Testis (tissue), 2 donors: ENCODE results near the gene ELANE.
"Not testable (repeated sequence)": the region's sequence is repeated elsewhere in the genome, so short reads cannot be mapped to it uniquely, and the experiment has no call there.

ENCODE experiments used
- CTCF ChIP-seq, 3 experiments: fragments of 450-650 bp in 2 of 3; fragments of 200-600 bp in 1 of 3; sonication (generic) in 1 of 3; IDR thresholded peaks; one replicate each; pipeline ENCODE4 v1.5.1; 2016 to 2019; ENCODE audit warnings: antibody characterized with exemption in 3 of 3, mild to moderate bottlenecking in 2 of 3, moderate library complexity in 1 of 3
- POLR2A ChIP-seq: fragments of 450-650 bp; IDR thresholded peaks from one replicate; pipeline ENCODE4 v1.6.1; 2017; ENCODE audit warnings: antibody characterized with exemption, mild to moderate bottlenecking, moderate library complexity

- not testable (repeated sequence) for TF ChIP-seq POLR2A; CTCF (IDR thresholded peaks at IDR 0.05)
These were observed 26.9 kb downstream of the ELANE start for GRCh38 chr19:878751-879561.
